ENCODE results near the gene ZNF385B. TPM values are rescaled to one million over a fixed set of nuclear protein-coding genes. Genes with fewer than 3 reads are reported as not detected.

ZNF385B gene
- total and polyA plus RNA-seq, 2 donors from 2014 or later: 5.9 to 10.9 TPM

DNA sequence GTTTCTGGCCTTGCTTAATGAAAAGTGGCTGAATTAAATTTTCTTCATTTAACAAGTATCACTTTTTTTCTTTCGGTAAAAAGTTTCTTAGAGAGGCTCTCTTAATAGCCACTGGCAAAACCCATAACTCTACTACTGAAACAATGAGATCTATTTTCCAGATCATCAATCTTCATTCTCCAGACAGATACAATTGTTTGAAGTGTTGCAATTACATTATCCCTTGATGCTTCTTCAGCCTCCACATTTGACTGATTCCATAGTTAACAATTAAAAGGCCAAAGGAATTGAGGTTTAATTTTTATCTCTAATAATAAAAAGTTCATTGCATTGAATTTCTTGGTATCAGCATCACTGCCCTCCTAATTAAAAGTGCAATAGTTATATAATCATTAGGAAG lies 176.3 kb downstream of the ZNF385B start:
- no peaks in the 10 kb centered on the region for H3K36me3 ChIP-seq (ENCODE audit: control insufficient read depth in 2 of 3, insufficient read depth in 3 of 3, low read length in 3 of 3)
- no peak for TF ChIP-seq CTCF (IDR thresholded peaks at IDR 0.05; ENCODE audit: borderline replicate concordance, extremely low read depth, insufficient read depth)
- no peak for DNase-seq
- no peak overlapping the region for H3K9ac ChIP-seq (ENCODE audit: low read length in 3 of 3)
- no peak overlapping the region for H3K4me3 ChIP-seq (ENCODE audit: low read length in 3 of 3)
- no peak for FAIRE-seq
- no peak overlapping the region for H3K27ac ChIP-seq (ENCODE audit: low read depth in 2 of 2, low read length in 2 of 2)
- H3K9me3 ChIP-seq (ENCODE audit: control insufficient read depth in 2 of 3, insufficient read depth in 1 of 3, low read length in 3 of 3): no peaks in the 10 kb centered on the region
- intact Hi-C loops (cut with DNase I): no loop called here
- H3K27me3 ChIP-seq (ENCODE audit: control insufficient read depth, insufficient read depth, low read length): no peaks in the 10 kb centered on the region
- no peaks in the 10 kb centered on the region for H3K4me1 ChIP-seq (ENCODE audit: control insufficient read depth in 2 of 3, insufficient read depth in 2 of 3, low read depth in 1 of 3, low read length in 3 of 3)

DNA sequence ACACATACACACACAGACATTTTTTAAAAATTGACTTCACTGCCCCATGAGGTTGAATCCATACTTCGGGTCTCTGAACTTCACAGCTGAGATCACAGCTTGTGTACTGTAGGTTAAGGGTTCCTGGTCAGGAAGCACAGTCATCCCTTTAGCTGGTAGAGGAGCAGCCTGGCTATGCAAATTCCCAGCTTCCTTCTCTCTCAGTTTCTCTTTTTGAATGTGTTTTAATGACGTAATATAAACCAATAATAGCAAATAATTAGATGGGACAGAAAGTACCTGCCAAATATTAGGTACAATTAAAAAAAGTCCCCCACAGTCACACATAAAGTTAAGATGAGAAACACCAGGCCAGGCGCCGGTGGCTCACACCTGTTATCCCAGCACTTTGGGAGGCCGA lies 178.7 kb downstream of the ZNF385B start:
- no peak for FAIRE-seq

GRCh38 chr2:179677746-179678505 lies 183.5 kb downstream of the ZNF385B start:
- Histone ChIP-seq H3K4me3 (ENCODE audit: low read length in 3 of 3) (no peak overlapping the region), H3K27ac (ENCODE audit: low read depth in 2 of 2, low read length in 2 of 2) (no peak overlapping the region), H3K4me1 (ENCODE audit: control insufficient read depth in 2 of 3, insufficient read depth in 2 of 3, low read depth in 1 of 3, low read length in 3 of 3) (no peaks in the 10 kb centered on the region), H3K9me3 (ENCODE audit: control insufficient read depth in 2 of 3, insufficient read depth in 1 of 3, low read length in 3 of 3) (no peaks in the 10 kb centered on the region), H3K9ac (ENCODE audit: low read length in 3 of 3) (no peak overlapping the region), H3K36me3 (ENCODE audit: control insufficient read depth in 2 of 3, insufficient read depth in 3 of 3, low read length in 3 of 3) (no peaks in the 10 kb centered on the region), H3K27me3 (ENCODE audit: control insufficient read depth, insufficient read depth, low read length) (no peaks in the 10 kb centered on the region)
- TF ChIP-seq CTCF (IDR thresholded peaks at IDR 0.05; ENCODE audit: borderline replicate concordance, extremely low read depth, insufficient read depth): no peak
- FAIRE-seq (no peak), DNase-seq (peak in 1 of 5 donors; percentile 6)
- intact Hi-C loops (cut with DNase I): no loop called here

More for the DNA sequence above, 178.7 kb downstream of the ZNF385B start:
- Histone ChIP-seq H3K27ac (ENCODE audit: low read depth in 2 of 2, low read length in 2 of 2) (no peak overlapping the region), H3K9me3 (ENCODE audit: control insufficient read depth in 2 of 3, insufficient read depth in 1 of 3, low read length in 3 of 3) (no peaks in the 10 kb centered on the region), H3K4me1 (ENCODE audit: control insufficient read depth in 2 of 3, insufficient read depth in 2 of 3, low read depth in 1 of 3, low read length in 3 of 3) (no peaks in the 10 kb centered on the region), H3K9ac (ENCODE audit: low read length in 3 of 3) (no peak overlapping the region), H3K36me3 (ENCODE audit: control insufficient read depth in 2 of 3, insufficient read depth in 3 of 3, low read length in 3 of 3) (no peaks in the 10 kb centered on the region), H3K27me3 (ENCODE audit: control insufficient read depth, insufficient read depth, low read length) (no peaks in the 10 kb centered on the region), H3K4me3 (ENCODE audit: low read length in 3 of 3) (no peak overlapping the region)
- no peak for DNase-seq
- intact Hi-C loops (cut with DNase I): no loop called here
- no peak for TF ChIP-seq CTCF (IDR thresholded peaks at IDR 0.05; ENCODE audit: borderline replicate concordance, extremely low read depth, insufficient read depth)
